HCT116 (cell line): ENCODE data around the gene SKI. TPM values are rescaled to one million over a fixed set of nuclear protein-coding genes. Genes with fewer than 3 reads are reported as not detected.
A peak's percentile ranks its signal among the peaks of the same experiment; 100 is the strongest.

Source experiments
- ATAC-seq: fragments of 200-7000 bp; cut with Tn5 transposase; 2 replicates; pipeline ENCODE4 v1.9.1; 2020; ENCODE audit warnings: mild to moderate bottlenecking, moderate library complexity
- BruUV-seq: library from RNA; stranded (reverse); fragments of 400-500 nt; replicated peaks from 2 replicates; lab custom pipeline; 2021; lab: Mats Ljungman, UMichigan
- CTCF ChIA-PET: fragments of 300-600 bp; sonication (Branson Sonifier 250); formaldehyde crosslinking; loops from one replicate; lab custom pipeline; 2021; ENCODE audit warnings: antibody characterized with exemption; lab: Charles Lee
- POLR2A ChIA-PET: fragments of 300-600, 350-600 bp; sonication (Branson Sonifier 250); formaldehyde crosslinking; loops from one replicate; lab custom pipeline; 2021; ENCODE audit warnings: antibody characterized with exemption; lab: Charles Lee
- RAD21 ChIA-PET, 2 experiments: fragments of 300-600 bp; sonication (Branson Sonifier 250); formaldehyde crosslinking; loops; one replicate each; lab custom pipeline; 2023; ENCODE audit warnings: low total read pairs in 2 of 2; ENCODE audit not compliant: uncharacterized antibody in 2 of 2, unreplicated experiment in 2 of 2, low non-redundant PET in 1 of 2; lab: Charles Lee
- DNase-seq: peaks from one replicate; pipeline ENCODE4 v3.0.0-alpha.2; 2010; ENCODE audit warnings: low read depth, low spot score
- H2AFZ ChIP-seq: fragments of 200-600 bp; shearing (Covaris generic), sonication (generic); 2 replicates; pipeline ENCODE4 v1.6.1; 2017; ENCODE audit warnings: low read depth, mixed run types, mixed read lengths, antibody characterized with exemption, low read length; ENCODE audit not compliant: poor library complexity, severe bottlenecking
- H3K27ac ChIP-seq: 2 replicates; pipeline ENCODE4 v1.5.1; 2012; ENCODE audit warnings: low read depth, low read length
- H3K27me3 ChIP-seq: fragments of 200-600 bp; sonication (generic); 2 replicates; pipeline ENCODE4 v1.6.1; 2016; ENCODE audit warnings: mixed run types, low read length, mixed read lengths; ENCODE audit not compliant: insufficient read depth
- H3K36me3 ChIP-seq, 2 experiments: fragments of 200-500 bp in 1 of 2; fragments of 200-600 bp in 1 of 2; sonication (Bioruptor generic) in 1 of 2; sonication (generic) in 1 of 2; 2 replicates each; pipeline versions ENCODE4 v1.5.1 to v1.6.1; 2014 to 2016; ENCODE audit warnings: low read length in 2 of 2, inconsistent platforms in 1 of 2, mixed read lengths in 1 of 2, mixed run types in 1 of 2; ENCODE audit not compliant: insufficient read depth in 2 of 2, control insufficient read depth in 1 of 2
- H3K4me1 ChIP-seq, 2 experiments: fragments of 200-600 bp in 1 of 2; sonication (generic) in 1 of 2; 2 replicates each; pipeline versions ENCODE4 v1.5.1 to v1.6.1; 2012 to 2017; ENCODE audit warnings: low read length in 2 of 2, inconsistent platforms in 1 of 2, mild to moderate bottlenecking in 1 of 2, mixed read lengths in 1 of 2, mixed run types in 1 of 2, moderate library complexity in 1 of 2; ENCODE audit not compliant: insufficient read depth in 2 of 2, control insufficient read depth in 1 of 2
- H3K4me2 ChIP-seq: fragments of 200-600 bp; sonication (generic); 2 replicates; pipeline ENCODE4 v1.6.1; 2017; ENCODE audit warnings: mixed run types, low read length, mixed read lengths
- H3K4me3 ChIP-seq, 2 experiments: fragments of 200-600 bp in 1 of 2; sonication (generic) in 1 of 2; replicated peaks in 1 of 2; 2 replicates each; pipeline ENCODE4 v1.5.1; 2011 to 2016; ENCODE audit warnings: low read length in 2 of 2, control low read depth in 1 of 2, low read depth in 1 of 2, mild to moderate bottlenecking in 1 of 2, mixed read lengths in 1 of 2, mixed run types in 1 of 2
- H3K79me2 ChIP-seq: fragments of 200-600 bp; sonication (generic); 2 replicates; pipeline ENCODE4 v1.6.1; 2017; ENCODE audit warnings: mild to moderate bottlenecking, mixed run types, low read length, moderate library complexity, mixed read lengths; ENCODE audit not compliant: insufficient read depth
- H3K9ac ChIP-seq: fragments of 200-600 bp; sonication (generic); 2 replicates; pipeline ENCODE4 v1.6.1; 2016; ENCODE audit warnings: low read length, mixed read lengths
- H3K9me2 ChIP-seq: fragments of 200-600 bp; sonication (generic), shearing (Covaris generic); 2 replicates; pipeline ENCODE4 v1.6.1; 2017; ENCODE audit warnings: mixed run types, mild to moderate bottlenecking, moderate library complexity; ENCODE audit not compliant: insufficient read depth
- H3K9me3 ChIP-seq, 2 experiments: fragments of 200-500 bp in 1 of 2; fragments of 200-600 bp in 1 of 2; sonication (Bioruptor generic) in 1 of 2; sonication (generic) in 1 of 2; 2 replicates each; pipeline ENCODE4 v1.6.1; 2014 to 2017; ENCODE audit warnings: low read length in 2 of 2, mixed read lengths in 2 of 2, inconsistent platforms in 1 of 2, low read depth in 1 of 2, mild to moderate bottlenecking in 1 of 2, mixed run types in 1 of 2, moderate library complexity in 1 of 2; ENCODE audit not compliant: control insufficient read depth in 1 of 2, insufficient read depth in 1 of 2
- H4K20me1 ChIP-seq: fragments of 200-600 bp; sonication (generic), shearing (Covaris generic); 2 replicates; pipeline ENCODE4 v1.6.1; 2017; ENCODE audit warnings: mixed run types, mild to moderate bottlenecking, moderate library complexity; ENCODE audit not compliant: insufficient read depth
- CEBPB ChIP-seq: IDR thresholded peaks from 2 replicates; pipeline ENCODE4 v1.6.1; 2012; ENCODE audit warnings: low read depth
- ELF1 ChIP-seq: IDR thresholded peaks from 2 replicates; pipeline ENCODE4 v1.6.1; 2012; ENCODE audit warnings: low read depth, borderline replicate concordance
- FOSL1 ChIP-seq: IDR thresholded peaks from 2 replicates; pipeline ENCODE4 v1.6.1; 2012; ENCODE audit warnings: low read depth
- JUND ChIP-seq: IDR thresholded peaks from 2 replicates; pipeline ENCODE4 v1.6.1; 2012
- POLR2A ChIP-seq: IDR thresholded peaks from 2 replicates; pipeline ENCODE4 v1.7.0; 2011; ENCODE audit warnings: borderline replicate concordance; ENCODE audit not compliant: insufficient read depth, insufficient read length; ENCODE audit errors: extremely low read depth
- RAD21 ChIP-seq: IDR thresholded peaks from 2 replicates; pipeline ENCODE4 v1.6.1; 2012; ENCODE audit warnings: low read depth, mild to moderate bottlenecking
- SIN3A ChIP-seq: IDR thresholded peaks from 2 replicates; pipeline ENCODE4 v1.6.1; 2012; ENCODE audit warnings: low read depth
- SP1 ChIP-seq: IDR thresholded peaks from 2 replicates; pipeline ENCODE4 v1.6.1; 2012; ENCODE audit warnings: low read depth
- SRF ChIP-seq: IDR thresholded peaks from 2 replicates; pipeline ENCODE4 v1.6.1; 2012; ENCODE audit warnings: low read depth
- YY1 ChIP-seq: IDR thresholded peaks from 2 replicates; pipeline ENCODE4 v1.6.1; 2011; ENCODE audit warnings: low read length, low read depth, moderate library complexity, mild to moderate bottlenecking; ENCODE audit not compliant: insufficient replicate concordance; ENCODE audit errors: extremely low read depth
- ZFX ChIP-seq: fragments of 450-650 bp; IDR thresholded peaks from 2 replicates; pipeline ENCODE4 v1.6.1; 2017
- intact Hi-C: fragments of 100-400 bp; cut with micrococcal nuclease; formaldehyde crosslinking; loops from 2 replicates; pipeline ENCODE4 v1.10.0; 2022
- total RNA-seq: library from RNA; stranded (reverse); gene quantifications from one replicate; pipeline ENCODE4 v1.2.1, GENCODE V29; 2021; ENCODE audit not compliant: unreplicated experiment
- TF ChIP-seq, protein P1 (sequence below): IDR thresholded peaks from 2 replicates; pipeline ENCODE4 v1.6.1; 2012
- TF ChIP-seq, protein P2 (sequence below): IDR thresholded peaks from 2 replicates; pipeline ENCODE4 v1.6.1; 2012

SKI gene
- total RNA-seq, 1 experiment from 2014 or later: 56.2 TPM

DNA sequence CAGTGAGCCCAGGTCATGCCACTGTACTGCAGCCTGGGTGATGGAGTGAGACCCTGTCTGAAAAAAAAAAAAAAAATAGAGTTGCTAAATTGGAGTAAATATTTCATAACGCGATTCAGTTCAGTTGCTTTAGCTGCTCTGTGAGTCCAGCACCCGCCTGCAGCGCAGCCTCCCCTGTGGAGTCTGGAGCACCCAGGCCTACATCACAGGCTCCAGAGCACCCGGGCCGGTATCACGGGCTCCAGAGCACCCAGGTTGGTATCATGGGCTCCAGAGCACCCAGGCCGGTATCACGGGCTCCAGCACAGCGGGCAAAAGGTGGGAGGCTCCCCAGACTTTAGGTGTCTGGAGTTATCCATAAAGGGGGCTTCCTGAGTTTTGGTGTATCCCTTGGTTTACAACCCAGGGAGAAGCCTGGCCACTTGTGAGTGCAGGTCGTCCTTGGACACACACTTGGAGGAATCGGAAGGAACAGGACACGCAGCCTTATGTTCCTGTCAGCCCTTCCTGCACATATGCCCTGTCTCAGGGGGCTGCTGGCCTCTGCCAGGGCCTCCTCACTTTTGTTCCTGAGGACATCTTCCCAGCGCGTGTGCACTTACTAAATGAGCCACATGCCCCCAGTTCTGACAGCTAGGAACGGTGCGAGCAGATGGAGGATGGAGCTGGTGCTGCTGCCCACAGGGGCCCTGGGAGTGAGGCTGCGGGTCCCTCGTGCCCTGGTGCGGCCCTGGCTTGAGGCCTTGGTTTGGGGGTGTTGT, 25.1 kb downstream of the SKI start (continued):
- TF ChIP-seq, protein P1, sequence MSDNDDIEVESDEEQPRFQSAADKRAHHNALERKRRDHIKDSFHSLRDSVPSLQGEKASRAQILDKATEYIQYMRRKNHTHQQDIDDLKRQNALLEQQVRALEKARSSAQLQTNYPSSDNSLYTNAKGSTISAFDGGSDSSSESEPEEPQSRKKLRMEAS: no peak
- TF ChIP-seq JUND: no peak
- TF ChIP-seq ZFX: no peak
- TF ChIP-seq CEBPB: no peak
- TF ChIP-seq, protein P2, sequence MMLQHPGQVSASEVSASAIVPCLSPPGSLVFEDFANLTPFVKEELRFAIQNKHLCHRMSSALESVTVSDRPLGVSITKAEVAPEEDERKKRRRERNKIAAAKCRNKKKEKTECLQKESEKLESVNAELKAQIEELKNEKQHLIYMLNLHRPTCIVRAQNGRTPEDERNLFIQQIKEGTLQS: no peak
- TF ChIP-seq SIN3A: no peak
- no peak for TF ChIP-seq SP1
- no peak for TF ChIP-seq YY1

DNA sequence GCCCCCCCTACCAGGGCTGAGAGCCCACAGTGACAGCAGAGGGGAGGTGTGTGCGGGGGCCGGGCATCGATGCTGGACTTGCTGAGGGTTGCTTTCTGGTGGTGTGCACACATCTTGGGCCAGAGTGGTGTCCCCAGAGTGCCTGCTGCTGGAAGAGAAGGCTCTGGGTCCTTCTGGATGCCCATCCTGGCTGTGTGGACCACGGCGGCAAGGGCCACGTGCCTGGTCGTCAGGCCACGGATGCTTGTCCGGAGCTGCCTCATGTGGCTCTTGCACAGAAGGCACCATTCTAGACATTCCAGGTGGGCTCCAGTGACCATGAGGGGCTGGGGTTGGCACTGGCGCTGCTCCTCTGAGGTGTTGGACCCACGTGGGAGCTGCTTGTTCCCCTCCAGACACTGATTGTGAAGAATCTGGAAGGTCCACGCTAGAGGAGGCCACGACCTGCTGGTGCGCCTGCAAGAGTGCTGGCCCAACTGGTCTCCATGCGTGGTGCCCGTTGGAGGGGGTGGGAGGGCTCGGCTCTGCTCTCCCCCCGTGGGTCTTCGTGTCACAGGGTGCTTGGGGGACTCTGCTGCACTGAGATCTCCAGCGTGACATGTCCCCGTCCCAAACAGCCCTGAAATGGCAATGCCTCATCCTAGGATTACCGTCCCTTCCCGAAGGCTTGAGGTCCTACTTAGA, 25.8 kb downstream of the SKI start:
- DNase-seq: no peak
- no peak overlapping the region for H3K9ac ChIP-seq
- POLR2A ChIA-PET: no interaction called here
- no peak overlapping the region for H3K4me3 ChIP-seq
- H3K79me2 ChIP-seq: peaks cover 100% of the 10 kb centered on the region
- H3K27me3 ChIP-seq: no peaks in the 10 kb centered on the region
- intact Hi-C loops: no loop called here
- CTCF ChIA-PET: no interaction called here
- H3K9me2 ChIP-seq: no peaks in the 10 kb centered on the region
- peaks cover 0 to 7% of the 10 kb centered on the region in 2 experiments; a peak in 1 of 4 replicates for H3K9me3 ChIP-seq
- no peak for ATAC-seq
- peaks cover 0 to 26% of the 10 kb centered on the region in 2 experiments; a peak in 1 of 4 replicates for H3K4me1 ChIP-seq
- H3K27ac ChIP-seq: no peak overlapping the region; the same call in 1 of the 2 replicates
- H3K36me3 ChIP-seq: peaks cover 0 to 22% of the 10 kb centered on the region in 2 experiments; a peak in 1 of 4 replicates
- H3K4me2 ChIP-seq: peak overlapping the region; percentile 47; the same call in 1 of the 2 replicates
- no TSS peak for BruUV-seq
- no peak for TF ChIP-seq POLR2A
- TF ChIP-seq JUND: no peak
- TF ChIP-seq ELF1: no peak
- no peak for TF ChIP-seq SRF
- no peak for TF ChIP-seq FOSL1
- no peak for TF ChIP-seq SIN3A
- no peak for TF ChIP-seq RAD21
- TF ChIP-seq, protein P1: no peak
- no peak overlapping the region for H2AFZ ChIP-seq
- RAD21 ChIA-PET: no interaction called here
- peaks cover 4% of the 10 kb centered on the region; the same call in 1 of the 2 replicates for H4K20me1 ChIP-seq
